Vagina (tissue), 2 donors: ENCODE measurements around the gene GRAMD4.

Experiments used
- POLR2A ChIP-seq, 2 donors: fragments of 450-650 bp; IDR thresholded peaks; one replicate each; pipeline ENCODE4 v1.6.1; 2017; ENCODE audit warnings: antibody characterized with exemption in 2 of 2, mild to moderate bottlenecking in 2 of 2, moderate library complexity in 2 of 2
- POLR2AphosphoS5 ChIP-seq, 2 donors: sonication (generic); formaldehyde crosslinking; IDR thresholded peaks; one replicate each; pipeline ENCODE4 v1.9.0; 2017; ENCODE audit warnings: antibody characterized with exemption in 2 of 2, mild to moderate bottlenecking in 2 of 2, low read depth in 1 of 2; ENCODE audit not compliant: insufficient read depth in 1 of 2
- TF ChIP-seq, protein P1 (sequence below), 3 experiments: fragments of 450-650 bp in 2 of 3; fragments of 200-600 bp in 1 of 3; sonication (generic) in 1 of 3; IDR thresholded peaks; one replicate each; pipeline ENCODE4 v1.5.1; 2017 to 2019; ENCODE audit warnings: antibody characterized with exemption in 3 of 3, mild to moderate bottlenecking in 2 of 3, moderate library complexity in 2 of 3

- TF ChIP-seq, protein P1, sequence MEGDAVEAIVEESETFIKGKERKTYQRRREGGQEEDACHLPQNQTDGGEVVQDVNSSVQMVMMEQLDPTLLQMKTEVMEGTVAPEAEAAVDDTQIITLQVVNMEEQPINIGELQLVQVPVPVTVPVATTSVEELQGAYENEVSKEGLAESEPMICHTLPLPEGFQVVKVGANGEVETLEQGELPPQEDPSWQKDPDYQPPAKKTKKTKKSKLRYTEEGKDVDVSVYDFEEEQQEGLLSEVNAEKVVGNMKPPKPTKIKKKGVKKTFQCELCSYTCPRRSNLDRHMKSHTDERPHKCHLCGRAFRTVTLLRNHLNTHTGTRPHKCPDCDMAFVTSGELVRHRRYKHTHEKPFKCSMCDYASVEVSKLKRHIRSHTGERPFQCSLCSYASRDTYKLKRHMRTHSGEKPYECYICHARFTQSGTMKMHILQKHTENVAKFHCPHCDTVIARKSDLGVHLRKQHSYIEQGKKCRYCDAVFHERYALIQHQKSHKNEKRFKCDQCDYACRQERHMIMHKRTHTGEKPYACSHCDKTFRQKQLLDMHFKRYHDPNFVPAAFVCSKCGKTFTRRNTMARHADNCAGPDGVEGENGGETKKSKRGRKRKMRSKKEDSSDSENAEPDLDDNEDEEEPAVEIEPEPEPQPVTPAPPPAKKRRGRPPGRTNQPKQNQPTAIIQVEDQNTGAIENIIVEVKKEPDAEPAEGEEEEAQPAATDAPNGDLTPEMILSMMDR (IDR thresholded peaks at IDR 0.05) = no peak
- TF ChIP-seq POLR2AphosphoS5 (IDR thresholded peaks at IDR 0.05; ENCODE audit: insufficient read depth in 1 of 2, low read depth in 1 of 2) (no peak), POLR2A (IDR thresholded peaks at IDR 0.05) (no peak)
Measured at GRCh38 chr22:46686221-46687047, 66.2 kb downstream of the GRAMD4 start.
